Natural killer cell (primary cell): ENCODE results near the gene FBXO42. TPM values are rescaled to one million over a fixed set of nuclear protein-coding genes. Genes with fewer than 3 reads are reported as not detected.

Experiments
- ATAC-seq, 3 donors: fragments of 150-1000 bp in 2 of 3; fragments of 200-7000 bp in 1 of 3; cut with Tn5 transposase; 1 replicate in 1 of 3; 2 replicates in 2 of 3; pipeline ENCODE4 v1.10.0; 2021; ENCODE audit warnings: mild to moderate bottlenecking in 2 of 3, moderate library complexity in 2 of 3
- DNase-seq, 2 donors: peaks; one replicate each; pipeline versions ENCODE4 v3.0.0 to v3.0.0-alpha.2; 2013 to 2021; ENCODE audit warnings: mixed read lengths in 1 of 2
- H3K27ac ChIP-seq: one replicate; pipeline ENCODE4 v1.5.1; 2013; ENCODE audit warnings: mild to moderate bottlenecking, low read length
- H3K27me3 ChIP-seq: one replicate; pipeline ENCODE4 v1.6.1; 2013; ENCODE audit warnings: low read length; ENCODE audit not compliant: control insufficient read depth, insufficient read depth
- H3K36me3 ChIP-seq: one replicate; pipeline ENCODE4 v1.6.1; 2013; ENCODE audit warnings: low read length; ENCODE audit not compliant: control insufficient read depth, insufficient read depth
- H3K4me1 ChIP-seq: one replicate; pipeline ENCODE4 v1.6.1; 2013; ENCODE audit warnings: low read length; ENCODE audit not compliant: control insufficient read depth, insufficient read depth
- H3K4me3 ChIP-seq: one replicate; pipeline ENCODE4 v1.5.1; 2013; ENCODE audit warnings: low read length
- H3K9me3 ChIP-seq: one replicate; pipeline ENCODE4 v1.6.1; 2013; ENCODE audit warnings: low read length; ENCODE audit not compliant: control insufficient read depth, insufficient read depth
- H3K27ac Mint-ChIP-seq, 2 donors: one replicate each; pipeline ENCODE4 v1.8.0; 2022; ENCODE audit warnings: mild to moderate bottlenecking in 2 of 2, mixed read lengths in 2 of 2, moderate library complexity in 1 of 2
- H3K27me3 Mint-ChIP-seq, 2 donors: one replicate each; pipeline ENCODE4 v1.8.0; 2022; ENCODE audit warnings: low read depth in 2 of 2, mixed read lengths in 2 of 2
- H3K36me3 Mint-ChIP-seq: one replicate; pipeline ENCODE4 v1.8.0; 2022; ENCODE audit warnings: mixed read lengths
- H3K4me1 Mint-ChIP-seq, 2 donors: one replicate each; pipeline ENCODE4 v1.8.0; 2022; ENCODE audit warnings: mixed read lengths in 2 of 2
- H3K4me3 Mint-ChIP-seq: one replicate; pipeline ENCODE4 v1.8.0; 2022; ENCODE audit warnings: mild to moderate bottlenecking, moderate library complexity, mixed read lengths
- H3K9me3 Mint-ChIP-seq, 2 donors: one replicate each; pipeline ENCODE4 v1.8.0; 2022; ENCODE audit warnings: mixed read lengths in 2 of 2
- WGBS: methylation state at CpG from one replicate; pipeline ENCODE4 v1.1.7; 2013; ENCODE audit warnings: missing lambda C conversion rate; ENCODE audit not compliant: insufficient coverage; 5-methylcytosine and 5-hydroxymethylcytosine counted together
- intact Hi-C: fragments of 100-400 bp; cut with micrococcal nuclease; formaldehyde crosslinking; loops from one replicate; pipeline ENCODE4 v1.14.2; 2022
- total RNA-seq, 4 donors: library from RNA; stranded (reverse); fragments of 120-200 nt in 1 of 4; gene quantifications; one replicate each; pipeline versions ENCODE4 v1.2.3 to v1.2.4, GENCODE V29; 2013 to 2022
- TF ChIP-seq, protein P1 (sequence below): fragments of 200-600 bp; IDR thresholded peaks from one replicate; pipeline ENCODE4 v1.8.0; 2022; ENCODE audit warnings: antibody characterized with exemption

FBXO42 gene
- total RNA-seq, 3 donors from 2014 or later (not counting 1 experiment from before 2014, with no cell fraction given) = 19.5 to 24.5 (median 24.1) TPM

DNA sequence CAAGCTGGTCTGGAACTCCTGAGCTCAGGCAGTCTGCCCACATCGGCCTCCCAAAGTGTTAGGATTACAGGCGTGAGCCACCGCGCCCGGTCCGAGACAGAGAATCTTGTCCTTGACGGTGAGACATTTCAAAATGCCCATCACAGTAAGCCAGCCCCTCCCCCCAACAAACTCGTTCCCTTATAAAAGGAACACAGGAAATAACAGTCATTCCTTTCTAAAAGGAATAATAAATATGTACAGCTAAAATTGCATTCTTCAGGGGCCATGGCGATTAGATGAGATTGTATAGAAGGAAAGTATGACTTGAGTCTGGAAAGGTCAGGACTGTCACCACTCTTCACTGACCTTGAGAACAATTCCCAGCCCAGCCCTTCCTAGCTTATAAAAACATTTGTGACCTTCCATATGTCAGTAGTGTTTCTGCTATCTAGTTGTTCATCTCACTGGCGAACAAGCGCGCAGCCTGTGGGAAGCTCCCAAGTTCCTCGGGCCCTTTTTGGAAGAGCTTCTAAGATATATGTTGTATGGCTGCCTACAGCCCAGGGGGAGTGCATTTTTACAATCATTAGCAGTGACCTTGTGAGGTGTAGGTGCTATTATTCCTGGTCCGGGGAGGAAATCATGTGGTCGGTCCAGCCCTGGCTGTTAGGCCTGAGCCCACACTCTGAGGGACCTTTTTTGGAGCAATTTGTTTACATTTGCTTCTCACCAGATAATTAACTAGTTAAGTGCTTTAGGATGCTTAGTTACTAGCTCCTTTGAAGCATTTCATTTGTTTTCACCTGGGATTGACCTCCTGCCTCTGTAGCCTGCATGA lies 23.5 kb upstream of the FBXO42 start:
- TF ChIP-seq, protein P1, sequence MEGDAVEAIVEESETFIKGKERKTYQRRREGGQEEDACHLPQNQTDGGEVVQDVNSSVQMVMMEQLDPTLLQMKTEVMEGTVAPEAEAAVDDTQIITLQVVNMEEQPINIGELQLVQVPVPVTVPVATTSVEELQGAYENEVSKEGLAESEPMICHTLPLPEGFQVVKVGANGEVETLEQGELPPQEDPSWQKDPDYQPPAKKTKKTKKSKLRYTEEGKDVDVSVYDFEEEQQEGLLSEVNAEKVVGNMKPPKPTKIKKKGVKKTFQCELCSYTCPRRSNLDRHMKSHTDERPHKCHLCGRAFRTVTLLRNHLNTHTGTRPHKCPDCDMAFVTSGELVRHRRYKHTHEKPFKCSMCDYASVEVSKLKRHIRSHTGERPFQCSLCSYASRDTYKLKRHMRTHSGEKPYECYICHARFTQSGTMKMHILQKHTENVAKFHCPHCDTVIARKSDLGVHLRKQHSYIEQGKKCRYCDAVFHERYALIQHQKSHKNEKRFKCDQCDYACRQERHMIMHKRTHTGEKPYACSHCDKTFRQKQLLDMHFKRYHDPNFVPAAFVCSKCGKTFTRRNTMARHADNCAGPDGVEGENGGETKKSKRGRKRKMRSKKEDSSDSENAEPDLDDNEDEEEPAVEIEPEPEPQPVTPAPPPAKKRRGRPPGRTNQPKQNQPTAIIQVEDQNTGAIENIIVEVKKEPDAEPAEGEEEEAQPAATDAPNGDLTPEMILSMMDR = no peak
- Mint-ChIP-seq H3K27me3 (no peaks in the 10 kb centered on the region), H3K36me3 (no peaks in the 10 kb centered on the region), H3K4me1 (peaks cover 70 to 75% of the 10 kb centered on the region in 2 donors), H3K4me3 (peak overlapping the region; percentile 28), H3K9me3 (no peaks in the 10 kb centered on the region), H3K27ac (peak overlapping the region; percentile 40 to 58)
- Histone ChIP-seq H3K4me3 (no peak overlapping the region), H3K27ac (no peak overlapping the region), H3K4me1 (peaks cover 52% of the 10 kb centered on the region), H3K36me3 (no peaks in the 10 kb centered on the region), H3K27me3 (no peaks in the 10 kb centered on the region), H3K9me3 (no peaks in the 10 kb centered on the region)
- 85% methylated on average over 12 of the region's 15 CpGs for whole genome bisulfite sequencing
- intact Hi-C loops = no loop called here
- no peak for ATAC-seq
- no peak for DNase-seq

DNA sequence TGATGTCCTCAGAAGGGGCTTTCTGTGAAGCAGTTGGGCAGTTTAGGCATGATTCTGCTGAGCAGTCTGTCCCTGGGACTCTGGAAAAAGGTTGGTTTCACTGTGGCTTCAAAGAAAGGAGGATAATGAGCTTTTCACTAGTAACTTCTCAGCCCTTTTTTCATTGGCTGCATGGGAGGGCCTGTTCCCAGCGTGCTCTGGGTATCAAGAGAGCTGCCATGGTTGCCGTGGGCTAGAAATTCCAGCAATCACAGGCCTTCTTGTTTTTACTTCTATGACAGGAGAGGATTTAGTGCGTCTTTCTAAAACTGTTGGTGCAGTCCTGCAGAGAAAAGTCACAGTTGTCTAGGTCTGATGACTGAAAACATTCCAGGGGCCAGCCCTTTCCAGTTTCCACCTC lies 22.0 kb upstream of the FBXO42 start:
- Histone ChIP-seq H3K27ac (no peak overlapping the region), H3K9me3 (no peaks in the 10 kb centered on the region), H3K4me3 (no peak overlapping the region), H3K36me3 (no peaks in the 10 kb centered on the region), H3K4me1 (peaks cover 51% of the 10 kb centered on the region), H3K27me3 (no peaks in the 10 kb centered on the region)
- ATAC-seq (no peak), DNase-seq (no peak)
- Mint-ChIP-seq H3K27me3 (no peaks in the 10 kb centered on the region), H3K4me3 (no peak overlapping the region), H3K36me3 (no peaks in the 10 kb centered on the region), H3K9me3 (no peaks in the 10 kb centered on the region), H3K4me1 (peaks cover 63 to 70% of the 10 kb centered on the region in 2 donors), H3K27ac (peak overlapping the region; percentile 29 to 33)
- WGBS = 87% methylated on average over 3 of the region's 3 CpGs
- intact Hi-C loops = no loop called here
- TF ChIP-seq, protein P1 = no peak

DNA sequence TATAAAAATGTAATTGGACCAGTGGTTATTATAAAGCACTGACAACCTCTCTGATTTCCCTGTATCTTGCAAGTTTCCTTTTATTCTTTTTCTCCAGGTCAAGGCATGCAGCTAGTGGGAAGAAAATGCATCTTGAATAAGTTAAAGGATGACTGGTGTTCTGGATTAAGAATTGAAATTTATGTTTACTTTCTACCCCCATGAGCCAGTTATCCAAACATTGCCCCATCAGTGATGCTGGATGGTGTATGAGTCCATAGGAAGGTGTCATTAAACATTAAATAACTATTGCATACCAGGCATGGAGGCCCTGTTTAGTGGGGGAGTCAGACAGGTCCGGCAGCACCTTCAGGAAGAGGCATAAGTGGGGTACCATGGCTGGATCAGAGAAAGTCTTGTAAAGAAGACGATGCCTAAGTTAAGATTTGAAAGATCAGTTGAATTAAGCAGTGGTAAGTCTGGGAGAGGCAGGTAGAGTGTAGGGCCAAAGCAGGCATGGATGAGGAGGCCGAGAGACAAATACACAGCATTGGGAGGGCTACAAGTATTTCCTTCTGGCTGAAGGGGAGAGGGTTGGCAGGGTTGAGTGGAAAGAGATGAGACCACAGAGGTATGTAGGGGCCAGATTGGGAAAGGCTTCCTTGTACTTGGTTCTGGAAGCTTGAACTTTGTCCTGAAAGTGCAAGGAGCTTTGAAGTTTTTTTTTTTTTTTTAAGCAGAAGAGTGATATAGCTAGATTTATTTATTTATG lies 20.4 kb upstream of the FBXO42 start:
- Histone ChIP-seq H3K9me3 (no peaks in the 10 kb centered on the region), H3K27me3 (no peaks in the 10 kb centered on the region), H3K4me1 (peaks cover 46% of the 10 kb centered on the region), H3K4me3 (no peak overlapping the region), H3K36me3 (no peaks in the 10 kb centered on the region), H3K27ac (no peak overlapping the region)
- 93% methylated on average over 3 of the region's 3 CpGs for WGBS
- Mint-ChIP-seq H3K4me1 (peaks cover 63 to 71% of the 10 kb centered on the region in 2 donors), H3K27ac (peak overlapping the region; percentile 61 to 80), H3K36me3 (no peaks in the 10 kb centered on the region), H3K27me3 (no peaks in the 10 kb centered on the region), H3K9me3 (no peaks in the 10 kb centered on the region), H3K4me3 (peak overlapping the region; percentile 67)
- DNase-seq = no peak
- TF ChIP-seq, protein P1 = no peak
- no peak for ATAC-seq
- intact Hi-C loops = no loop called here
